HepG2 (cell line): ENCODE data around the gene SLC15A3. TPM values are rescaled to one million over a fixed set of nuclear protein-coding genes. Genes with fewer than 3 reads are reported as not detected.

Source experiments
- ATAC-seq: fragments of 200-7000 bp; cut with Tn5 transposase; 3 replicates; pipeline ENCODE4 v1.9.1; 2020; ENCODE audit warnings: mild to moderate bottlenecking, moderate library complexity
- BruUV-seq: library from RNA; stranded (reverse); fragments of 400-500 nt; replicated peaks from 2 replicates; lab custom pipeline; 2021; lab: Mats Ljungman, UMichigan
- CTCF ChIA-PET: fragments of 300-600 bp; formaldehyde crosslinking; extraction: SDS; loops from one replicate; lab custom pipeline; 2021; ENCODE audit warnings: low total read pairs, inconsistent platforms, low intra/inter-chr PET ratio; lab: Yijun Ruan, JAX
- POLR2A ChIA-PET: fragments of 350-600 bp; sonication (Branson Sonifier 250); formaldehyde crosslinking; loops from one replicate; lab custom pipeline; 2020; ENCODE audit warnings: antibody characterized with exemption, inconsistent platforms; lab: Yijun Ruan, JAX
- DNase-seq: peaks from one replicate; pipeline ENCODE4 v3.0.0-alpha.2; 2015; ENCODE audit warnings: low spot score
- FAIRE-seq: peaks from 3 replicates; lab custom pipeline; 2011; peaks lifted over from hg19 to GRCh38; lab: Jason Lieb, UNC
- H2AFZ ChIP-seq: one replicate; pipeline ENCODE4 v1.6.1; 2011; ENCODE audit warnings: low read length, inconsistent platforms
- H3K27ac ChIP-seq: fragments of 300-600 bp; 3 replicates; pipeline ENCODE4 v1.8.0; 2011; ENCODE audit warnings: mixed run types, mild to moderate bottlenecking, mixed read lengths, low read length, inconsistent platforms; ENCODE audit not compliant: insufficient read depth; ENCODE audit errors: extremely low read length
- H3K27me3 ChIP-seq, 2 experiments: fragments of 200-600 bp in 1 of 2; 2 replicates in 1 of 2; 3 replicates in 1 of 2; pipeline versions ENCODE4 v1.6.0 to v1.8.0; 2011; ENCODE audit warnings: low read length in 2 of 2, mild to moderate bottlenecking in 2 of 2, moderate library complexity in 2 of 2, inconsistent platforms in 1 of 2; ENCODE audit not compliant: insufficient read depth in 2 of 2, control insufficient read depth in 1 of 2
- H3K36me3 ChIP-seq, 2 experiments: fragments of 200-600 bp in 1 of 2; replicated peaks in 1 of 2; 2 replicates in 1 of 2; 3 replicates in 1 of 2; pipeline versions ENCODE4 v1.5.1 to v1.8.0; 2011; ENCODE audit warnings: low read length in 2 of 2, inconsistent platforms in 1 of 2; ENCODE audit not compliant: insufficient read depth in 2 of 2, control insufficient read depth in 1 of 2
- H3K4me1 ChIP-seq: 2 replicates; pipeline ENCODE4 v1.5.1; 2012; ENCODE audit warnings: low read length, inconsistent platforms; ENCODE audit not compliant: insufficient read depth
- H3K4me2 ChIP-seq: 2 replicates; pipeline ENCODE4 v1.6.0; 2011; ENCODE audit warnings: low read depth, low read length, inconsistent platforms
- H3K4me3 ChIP-seq, 3 experiments: fragments of 200-600 bp in 1 of 3; sonication (generic), shearing (Covaris generic) in 1 of 3; replicated peaks in 1 of 3; 2 replicates each; pipeline ENCODE4 v1.5.1; 2011 to 2016; ENCODE audit warnings: low read length in 3 of 3, inconsistent platforms in 2 of 3, low read depth in 2 of 3, mild to moderate bottlenecking in 2 of 3, control low read depth in 1 of 3, mixed read lengths in 1 of 3; ENCODE audit not compliant: insufficient read depth in 1 of 3
- H3K79me2 ChIP-seq: one replicate; pipeline ENCODE4 v1.6.1; 2011; ENCODE audit warnings: low read length, inconsistent platforms; ENCODE audit not compliant: insufficient read depth
- H3K9ac ChIP-seq: 2 replicates; pipeline ENCODE4 v1.6.0; 2011; ENCODE audit warnings: mild to moderate bottlenecking, low read depth, low read length, inconsistent platforms; ENCODE audit not compliant: insufficient read depth
- H3K9me3 ChIP-seq: 2 replicates; pipeline ENCODE4 v1.5.1; 2012; ENCODE audit warnings: mild to moderate bottlenecking, low read length
- H4K20me1 ChIP-seq: 2 replicates; pipeline ENCODE4 v1.6.0; 2011; ENCODE audit warnings: inconsistent platforms, mild to moderate bottlenecking, low read length, moderate library complexity; ENCODE audit not compliant: insufficient read depth
- ATF4 ChIP-seq, 2 experiments: fragments of 450-650 bp in 1 of 2; sonication (generic) in 1 of 2; formaldehyde crosslinking; IDR thresholded peaks; 2 replicates each; pipeline versions ENCODE4 v1.5.0 to v1.8.0; 2020 to 2022; ENCODE audit warnings: mild to moderate bottlenecking in 1 of 2, missing genetic modification reagents in 1 of 2
- E2F1 ChIP-seq: sonication (generic); formaldehyde crosslinking; IDR thresholded peaks from 2 replicates; pipeline ENCODE4 v1.5.0; 2020; ENCODE audit warnings: missing genetic modification reagents
- JUNB ChIP-seq: sonication (generic); formaldehyde crosslinking; IDR thresholded peaks from 2 replicates; pipeline ENCODE4 v1.8.0; 2022; ENCODE audit warnings: missing genetic modification reagents, mild to moderate bottlenecking, borderline replicate concordance
- WGBS: methylation state at CpG from one replicate; pipeline ENCODE4 v1.1.6; 2017; ENCODE audit warnings: low lambda C conversion rate; 5-methylcytosine and 5-hydroxymethylcytosine counted together
- in situ Hi-C: cut with HindIII; loops from 2 replicates; pipeline ENCODE4 v1.10.0; 2017; ENCODE audit warnings: low pct_unique_long_range_greater_than_20kb; ENCODE audit not compliant: extremely low pct_ligation_motif_present
- intact Hi-C: fragments of 100-400 bp; cut with micrococcal nuclease; formaldehyde crosslinking; loops from one replicate; pipeline ENCODE4 v1.10.0; 2022; ENCODE audit not compliant: unreplicated experiment
- polyA plus RNA-seq, 8 experiments: library from polyadenylated mRNA; depleted of rRNA in 3 of 8; stranded (reverse) in 7 of 8; unstranded in 1 of 8; fragments of >200 nt; fragmentation: Illumina TruSeq in 4 of 8; extraction: Trizol in 4 of 8; gene quantifications; 2 replicates each; pipeline versions ENCODE4 v1.2.1 to v1.2.3, GENCODE V29; 2011 to 2016; ENCODE audit warnings: low read depth in 4 of 8, missing spikeins in 1 of 8, mixed read lengths in 1 of 8; ENCODE audit not compliant: insufficient read depth in 1 of 8
- total RNA-seq, 5 experiments: library from RNA; depleted of rRNA; stranded (reverse); fragments of >200 nt; fragmentation: Illumina TruSeq; extraction: Trizol; gene quantifications; 2 replicates each; pipeline ENCODE4 v1.2.3, GENCODE V29; 2016; ENCODE audit warnings: low read depth in 1 of 5

Gene SLC15A3
- total and polyA plus RNA-seq, 2 of the 13 experiments (the other 11 are each of a cell fraction or from before 2014, with no cell fraction given): 0.45 to 0.77 TPM

- TF ChIP-seq JUNB (CRISPR knock-in tag) (no peak), ATF4 (CRISPR knock-in tag; IDR thresholded peaks at IDR 0.05) (no peak), E2F1 (CRISPR knock-in tag) (no peak)
- TF ChIP-seq, all 625 proteins: peak for 0
- Histone ChIP-seq H3K4me3 (no peak overlapping the region), H3K27me3 (no peaks in the 10 kb centered on the region; a peak in 1 of 5 replicates), H3K9ac (no peak overlapping the region), H3K4me1 (peaks cover 8% of the 10 kb centered on the region), H3K4me2 (no peak overlapping the region), H3K27ac (no peak overlapping the region), H3K9me3 (no peaks in the 10 kb centered on the region), H4K20me1 (no peaks in the 10 kb centered on the region), H2AFZ (no peak overlapping the region), H3K79me2 (no peaks in the 10 kb centered on the region), H3K36me3 (peaks cover 2 to 3% of the 10 kb centered on the region in 2 experiments; a peak in 3 of 5 replicates)
- CTCF ChIA-PET: no interaction called here
- intact Hi-C loops: no loop called here
- DNase-seq: no peak
- in situ Hi-C loops: no loop called here
- POLR2A ChIA-PET: no interaction called here
- no peak for ATAC-seq
- no TSS peak for BruUV-seq
- FAIRE-seq: no peak
- WGBS: 96% methylated on average over 44 of the region's 57 CpGs
These were observed 17.7 kb downstream of the SLC15A3 start for GRCh38 chr11:60934124-60934789.
